HepG2 (cell line): ENCODE results near the gene CGNL1. TPM values are rescaled to one million over a fixed set of nuclear protein-coding genes. Genes with fewer than 3 reads are reported as not detected.

Experiments used
- ATAC-seq: fragments of 200-7000 bp; cut with Tn5 transposase; 3 replicates; pipeline ENCODE4 v1.9.1; 2020; ENCODE audit warnings: mild to moderate bottlenecking, moderate library complexity
- BruUV-seq: library from RNA; stranded (reverse); fragments of 400-500 nt; replicated peaks from 2 replicates; lab custom pipeline; 2021; lab: Mats Ljungman, UMichigan
- CTCF ChIA-PET: fragments of 300-600 bp; formaldehyde crosslinking; extraction: SDS; loops from one replicate; lab custom pipeline; 2021; ENCODE audit warnings: low total read pairs, inconsistent platforms, low intra/inter-chr PET ratio; lab: Yijun Ruan, JAX
- POLR2A ChIA-PET: fragments of 350-600 bp; sonication (Branson Sonifier 250); formaldehyde crosslinking; loops from one replicate; lab custom pipeline; 2020; ENCODE audit warnings: antibody characterized with exemption, inconsistent platforms; lab: Yijun Ruan, JAX
- DNase-seq: peaks from one replicate; pipeline ENCODE4 v3.0.0-alpha.2; 2015; ENCODE audit warnings: low spot score
- FAIRE-seq: peaks from 3 replicates; lab custom pipeline; 2011; peaks lifted over from hg19 to GRCh38; lab: Jason Lieb, UNC
- H2AFZ ChIP-seq: one replicate; pipeline ENCODE4 v1.6.1; 2011; ENCODE audit warnings: low read length, inconsistent platforms
- H3K27ac ChIP-seq: fragments of 300-600 bp; 3 replicates; pipeline ENCODE4 v1.8.0; 2011; ENCODE audit warnings: mixed run types, mild to moderate bottlenecking, mixed read lengths, low read length, inconsistent platforms; ENCODE audit not compliant: insufficient read depth; ENCODE audit errors: extremely low read length
- H3K27me3 ChIP-seq, 2 experiments: fragments of 200-600 bp in 1 of 2; 2 replicates in 1 of 2; 3 replicates in 1 of 2; pipeline versions ENCODE4 v1.6.0 to v1.8.0; 2011; ENCODE audit warnings: low read length in 2 of 2, mild to moderate bottlenecking in 2 of 2, moderate library complexity in 2 of 2, inconsistent platforms in 1 of 2; ENCODE audit not compliant: insufficient read depth in 2 of 2, control insufficient read depth in 1 of 2
- H3K36me3 ChIP-seq, 2 experiments: fragments of 200-600 bp in 1 of 2; replicated peaks in 1 of 2; 2 replicates in 1 of 2; 3 replicates in 1 of 2; pipeline versions ENCODE4 v1.5.1 to v1.8.0; 2011; ENCODE audit warnings: low read length in 2 of 2, inconsistent platforms in 1 of 2; ENCODE audit not compliant: insufficient read depth in 2 of 2, control insufficient read depth in 1 of 2
- H3K4me1 ChIP-seq: 2 replicates; pipeline ENCODE4 v1.5.1; 2012; ENCODE audit warnings: low read length, inconsistent platforms; ENCODE audit not compliant: insufficient read depth
- H3K4me2 ChIP-seq: 2 replicates; pipeline ENCODE4 v1.6.0; 2011; ENCODE audit warnings: low read depth, low read length, inconsistent platforms
- H3K4me3 ChIP-seq, 3 experiments: fragments of 200-600 bp in 1 of 3; sonication (generic), shearing (Covaris generic) in 1 of 3; replicated peaks in 1 of 3; 2 replicates each; pipeline ENCODE4 v1.5.1; 2011 to 2016; ENCODE audit warnings: low read length in 3 of 3, inconsistent platforms in 2 of 3, low read depth in 2 of 3, mild to moderate bottlenecking in 2 of 3, control low read depth in 1 of 3, mixed read lengths in 1 of 3; ENCODE audit not compliant: insufficient read depth in 1 of 3
- H3K79me2 ChIP-seq: one replicate; pipeline ENCODE4 v1.6.1; 2011; ENCODE audit warnings: low read length, inconsistent platforms; ENCODE audit not compliant: insufficient read depth
- H3K9ac ChIP-seq: 2 replicates; pipeline ENCODE4 v1.6.0; 2011; ENCODE audit warnings: mild to moderate bottlenecking, low read depth, low read length, inconsistent platforms; ENCODE audit not compliant: insufficient read depth
- H3K9me3 ChIP-seq: 2 replicates; pipeline ENCODE4 v1.5.1; 2012; ENCODE audit warnings: mild to moderate bottlenecking, low read length
- H4K20me1 ChIP-seq: 2 replicates; pipeline ENCODE4 v1.6.0; 2011; ENCODE audit warnings: inconsistent platforms, mild to moderate bottlenecking, low read length, moderate library complexity; ENCODE audit not compliant: insufficient read depth
- CEBPB ChIP-seq: IDR thresholded peaks from 2 replicates; pipeline ENCODE4 v1.6.1; 2011; ENCODE audit warnings: low read depth, low read length, improper control_type of control experiment, borderline replicate concordance
- CEBPG ChIP-seq: IDR thresholded peaks from 2 replicates; pipeline ENCODE4 v1.6.1; 2016
- FOSL2 ChIP-seq: sonication (generic); formaldehyde crosslinking; IDR thresholded peaks from 2 replicates; pipeline ENCODE4 v1.4.0; 2020; ENCODE audit warnings: missing genetic modification reagents
- HNRNPH1 ChIP-seq: fragments of 200-400 bp; formaldehyde crosslinking; optimal IDR thresholded peaks from 2 replicates; pipeline ENCODE3; 2017; ENCODE audit warnings: mild to moderate bottlenecking, low read depth, low read length
- NFIC ChIP-seq: IDR thresholded peaks from 2 replicates; pipeline ENCODE4 v1.6.1; 2012; ENCODE audit warnings: mild to moderate bottlenecking, low read length, inconsistent platforms
- POLR2A ChIP-seq, 2 experiments: IDR thresholded peaks; 2 replicates each; pipeline ENCODE4 v1.6.1; 2011; ENCODE audit warnings: low read depth in 2 of 2, low read length in 2 of 2, mild to moderate bottlenecking in 1 of 2, moderate library complexity in 1 of 2; ENCODE audit not compliant: insufficient read depth in 1 of 2
- SAP130 ChIP-seq: IDR thresholded peaks from 2 replicates; pipeline ENCODE4 v1.6.1; 2016; ENCODE audit warnings: low read depth
- ZNF317 ChIP-seq: sonication (generic); formaldehyde crosslinking; IDR thresholded peaks from 2 replicates; pipeline ENCODE4 v1.5.0; 2020; ENCODE audit warnings: mild to moderate bottlenecking, missing genetic modification reagents
- ZNF407 ChIP-seq: sonication (generic); formaldehyde crosslinking; IDR thresholded peaks from one replicate; pipeline ENCODE4 v1.5.1; 2020; ENCODE audit warnings: mild to moderate bottlenecking, missing genetic modification reagents; ENCODE audit errors: not compliant biosample characterization
- WGBS: methylation state at CpG from one replicate; pipeline ENCODE4 v1.1.6; 2017; ENCODE audit warnings: low lambda C conversion rate; 5-methylcytosine and 5-hydroxymethylcytosine counted together
- in situ Hi-C: cut with HindIII; loops from 2 replicates; pipeline ENCODE4 v1.10.0; 2017; ENCODE audit warnings: low pct_unique_long_range_greater_than_20kb; ENCODE audit not compliant: extremely low pct_ligation_motif_present
- intact Hi-C: fragments of 100-400 bp; cut with micrococcal nuclease; formaldehyde crosslinking; loops from one replicate; pipeline ENCODE4 v1.10.0; 2022; ENCODE audit not compliant: unreplicated experiment
- polyA plus RNA-seq, 8 experiments: library from polyadenylated mRNA; depleted of rRNA in 3 of 8; stranded (reverse) in 7 of 8; unstranded in 1 of 8; fragments of >200 nt; fragmentation: Illumina TruSeq in 4 of 8; extraction: Trizol in 4 of 8; gene quantifications; 2 replicates each; pipeline versions ENCODE4 v1.2.1 to v1.2.3, GENCODE V29; 2011 to 2016; ENCODE audit warnings: low read depth in 4 of 8, missing spikeins in 1 of 8, mixed read lengths in 1 of 8; ENCODE audit not compliant: insufficient read depth in 1 of 8
- total RNA-seq, 5 experiments: library from RNA; depleted of rRNA; stranded (reverse); fragments of >200 nt; fragmentation: Illumina TruSeq; extraction: Trizol; gene quantifications; 2 replicates each; pipeline ENCODE4 v1.2.3, GENCODE V29; 2016; ENCODE audit warnings: low read depth in 1 of 5
- TF ChIP-seq, protein P1 (sequence below), 2 experiments: fragments of 450-650 bp in 1 of 2; sonication (generic) in 1 of 2; formaldehyde crosslinking; IDR thresholded peaks; 2 replicates each; pipeline versions ENCODE4 v1.5.0 to v1.8.0; 2020 to 2022; ENCODE audit warnings: mild to moderate bottlenecking in 1 of 2, missing genetic modification reagents in 1 of 2

Gene CGNL1
- total and polyA plus RNA-seq, 2 of the 13 experiments (the other 11 are each of a cell fraction or from before 2014, with no cell fraction given) = 5.6 to 15.6 TPM

DNA sequence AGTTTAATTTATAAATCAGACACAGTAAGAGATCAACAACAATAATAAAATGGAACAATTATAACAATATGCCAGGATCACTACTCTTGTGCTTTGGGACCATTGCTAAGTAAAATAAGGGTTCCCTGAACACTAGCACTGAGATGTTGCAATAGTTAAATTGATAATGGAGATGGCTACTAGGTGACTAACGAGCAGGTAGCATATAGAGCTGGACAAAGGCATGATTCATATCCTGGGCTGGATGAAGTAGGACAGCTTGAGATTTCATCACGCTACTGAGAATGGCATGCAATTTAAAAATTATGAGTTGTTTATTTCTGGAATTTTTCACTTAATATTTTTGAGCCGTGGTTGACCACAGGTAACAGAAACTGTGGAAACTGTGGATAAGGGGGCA is 194.7 kb downstream of the CGNL1 start:
- H3K4me3 ChIP-seq = no peak overlapping the region
- DNase-seq = peak; percentile 16

DNA sequence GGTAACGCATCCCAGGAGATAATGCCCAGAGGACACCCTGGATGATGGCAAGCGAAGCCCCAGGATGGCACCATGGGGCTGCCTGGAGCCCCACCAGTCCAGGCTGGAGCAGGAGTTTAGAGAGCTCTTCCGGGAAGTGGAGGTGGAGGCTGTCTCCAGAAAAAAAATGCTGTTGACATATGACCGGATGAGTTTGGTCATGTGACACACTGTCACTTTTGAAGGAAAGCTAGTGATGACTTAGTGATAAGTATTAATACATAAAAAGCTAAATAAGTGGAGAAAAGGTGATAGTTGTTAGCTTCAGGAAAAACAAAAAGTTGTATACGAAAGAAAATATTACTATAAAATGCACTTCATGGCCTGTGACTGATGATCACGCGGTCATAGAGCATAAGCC is 195.4 kb downstream of the CGNL1 start:
- Histone ChIP-seq H4K20me1 (no peaks in the 10 kb centered on the region), H2AFZ (no peak overlapping the region), H3K27ac (no peak overlapping the region), H3K4me1 (no peaks in the 10 kb centered on the region), H3K4me3 (no peak overlapping the region), H3K9ac (no peak overlapping the region), H3K9me3 (no peaks in the 10 kb centered on the region), H3K4me2 (no peak overlapping the region), H3K36me3 (no peaks in the 10 kb centered on the region), H3K79me2 (no peaks in the 10 kb centered on the region), H3K27me3 (0 out of 5 replicates have a peak, but pooled peaks cover 0 to 3% of the 10 kb centered on the region in 2 experiments)
- in situ Hi-C loops (no loop called here), intact Hi-C loops (no loop called here)
- no TSS peak for BruUV-seq
- WGBS = 62% methylated on average over 7 of the region's 7 CpGs
- ChIA-PET POLR2A (no interaction called here), CTCF (no interaction called here)
- ATAC-seq = no peak
- no peak for FAIRE-seq
- no peak for DNase-seq
- TF ChIP-seq HNRNPH1 (no peak), NFIC (no peak), ZNF407 (CRISPR knock-in tag) (no peak)

More for the DNA sequence above, 194.7 kb downstream of the CGNL1 start:
- no peaks in the 10 kb centered on the region for H3K36me3 ChIP-seq
- no peaks in the 10 kb centered on the region for H3K79me2 ChIP-seq
- ChIA-PET POLR2A (no interaction called here), CTCF (no interaction called here)
- no peak overlapping the region for H3K9ac ChIP-seq
- no peak overlapping the region for H3K27ac ChIP-seq
- H3K4me2 ChIP-seq = no peak overlapping the region
- no peaks in the 10 kb centered on the region for H3K9me3 ChIP-seq
- BruUV-seq = no TSS peak
- no peak overlapping the region for H2AFZ ChIP-seq
- TF ChIP-seq FOSL2 (CRISPR knock-in tag) = peak; percentile 80
- TF ChIP-seq ZNF317 (CRISPR knock-in tag) = no peak
- peak; percentile 18; the same call in 1 of the 2 replicates for TF ChIP-seq CEBPG (CRISPR knock-in tag)
- TF ChIP-seq, protein P1, sequence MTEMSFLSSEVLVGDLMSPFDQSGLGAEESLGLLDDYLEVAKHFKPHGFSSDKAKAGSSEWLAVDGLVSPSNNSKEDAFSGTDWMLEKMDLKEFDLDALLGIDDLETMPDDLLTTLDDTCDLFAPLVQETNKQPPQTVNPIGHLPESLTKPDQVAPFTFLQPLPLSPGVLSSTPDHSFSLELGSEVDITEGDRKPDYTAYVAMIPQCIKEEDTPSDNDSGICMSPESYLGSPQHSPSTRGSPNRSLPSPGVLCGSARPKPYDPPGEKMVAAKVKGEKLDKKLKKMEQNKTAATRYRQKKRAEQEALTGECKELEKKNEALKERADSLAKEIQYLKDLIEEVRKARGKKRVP (CRISPR knock-in tag; IDR thresholded peaks at IDR 0.05) = peak in 1 of 2 experiments; percentile 89; a peak in 2 of 4 replicates
- TF ChIP-seq CEBPB = peak; percentile 72
- no peak for TF ChIP-seq SAP130 (CRISPR knock-in tag)
- TF ChIP-seq POLR2A (IDR thresholded peaks at IDR 0.05; ENCODE audit: insufficient read depth in 1 of 2, low read depth in 2 of 2, low read length in 2 of 2) = no peak
- H4K20me1 ChIP-seq = no peaks in the 10 kb centered on the region
- in situ Hi-C loops (no loop called here), intact Hi-C loops (no loop called here)
- no peak for FAIRE-seq
- no peaks in the 10 kb centered on the region for H3K4me1 ChIP-seq
- no peak for ATAC-seq
- WGBS = 2% methylated on average over 3 of the region's 3 CpGs
- H3K27me3 ChIP-seq = 0 out of 5 replicates have a peak, but pooled peaks cover 0 to 3% of the 10 kb centered on the region in 2 experiments
